ENCODE measurements around the gene DNAJC5. TPM values are rescaled to one million over a fixed set of nuclear protein-coding genes. Genes with fewer than 3 reads are reported as not detected.
A peak's percentile ranks its signal among the peaks of the same experiment; 100 is the strongest.

The DNAJC5 gene
- total and polyA plus RNA-seq, 7 donors, result 13.1 to 33.6 (median 20.9) TPM

- peaks cover 45% of the 10 kb centered on the region for H3K4me1 ChIP-seq
- intact Hi-C loops (cut with DNase I), result no loop called here
- H3K27me3 ChIP-seq (ENCODE audit: insufficient read depth in 3 of 3, low read length in 2 of 3), result no peaks in the 10 kb centered on the region
- H3K27ac ChIP-seq, result peak overlapping the region; percentile 96
- DNase-seq, result no peak
- 1% methylated on average over 15 of the region's 15 CpGs for WGBS, 3 donors
- peak overlapping the region; percentile 100 for H3K4me3 ChIP-seq
- peaks cover 0 to 21% of the 10 kb centered on the region in 2 donors for H3K36me3 ChIP-seq (ENCODE audit: insufficient read depth in 1 of 2, low read depth in 1 of 2)
- TF ChIP-seq, protein P1, sequence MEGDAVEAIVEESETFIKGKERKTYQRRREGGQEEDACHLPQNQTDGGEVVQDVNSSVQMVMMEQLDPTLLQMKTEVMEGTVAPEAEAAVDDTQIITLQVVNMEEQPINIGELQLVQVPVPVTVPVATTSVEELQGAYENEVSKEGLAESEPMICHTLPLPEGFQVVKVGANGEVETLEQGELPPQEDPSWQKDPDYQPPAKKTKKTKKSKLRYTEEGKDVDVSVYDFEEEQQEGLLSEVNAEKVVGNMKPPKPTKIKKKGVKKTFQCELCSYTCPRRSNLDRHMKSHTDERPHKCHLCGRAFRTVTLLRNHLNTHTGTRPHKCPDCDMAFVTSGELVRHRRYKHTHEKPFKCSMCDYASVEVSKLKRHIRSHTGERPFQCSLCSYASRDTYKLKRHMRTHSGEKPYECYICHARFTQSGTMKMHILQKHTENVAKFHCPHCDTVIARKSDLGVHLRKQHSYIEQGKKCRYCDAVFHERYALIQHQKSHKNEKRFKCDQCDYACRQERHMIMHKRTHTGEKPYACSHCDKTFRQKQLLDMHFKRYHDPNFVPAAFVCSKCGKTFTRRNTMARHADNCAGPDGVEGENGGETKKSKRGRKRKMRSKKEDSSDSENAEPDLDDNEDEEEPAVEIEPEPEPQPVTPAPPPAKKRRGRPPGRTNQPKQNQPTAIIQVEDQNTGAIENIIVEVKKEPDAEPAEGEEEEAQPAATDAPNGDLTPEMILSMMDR (IDR thresholded peaks at IDR 0.05), result no peak
- no peak for ATAC-seq
- no peaks in the 10 kb centered on the region for H3K9me3 ChIP-seq
Observed at GRCh38 chr20:63956664-63957003, 61.7 kb downstream of the DNAJC5 start.

DNA sequence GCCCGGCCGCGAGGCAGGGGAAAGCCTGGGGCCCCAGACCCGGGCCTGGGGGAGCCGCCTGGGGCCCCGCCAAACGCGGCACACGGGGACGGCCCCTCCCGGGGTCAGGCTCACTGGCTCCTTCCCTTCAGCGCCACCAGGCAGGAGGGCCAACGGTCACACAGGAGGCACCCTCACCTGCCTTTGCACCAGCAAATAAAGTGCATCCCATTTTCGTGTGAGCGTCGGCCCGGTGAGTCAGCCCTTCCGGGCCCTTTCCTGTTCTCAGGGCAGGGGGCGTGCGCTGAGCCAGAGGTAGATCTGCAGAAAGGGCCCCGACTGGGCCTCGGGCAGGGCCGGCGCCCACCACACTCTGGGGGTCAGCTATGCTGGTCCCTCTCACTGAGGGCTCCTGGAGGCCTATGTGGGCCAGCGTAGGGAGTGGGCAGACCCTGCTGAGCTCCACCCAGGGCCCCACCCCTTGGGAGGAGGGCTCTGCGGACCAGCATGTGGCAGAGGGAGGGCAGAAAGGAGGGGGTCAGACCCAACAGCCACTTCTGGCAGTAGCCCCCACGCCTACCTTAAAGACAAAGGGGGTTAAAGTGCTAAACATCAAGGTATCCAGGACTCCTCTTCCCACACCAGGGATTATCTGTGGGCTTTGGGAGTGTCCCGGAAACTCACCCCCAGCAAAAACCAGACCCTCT is 62.2 kb downstream of the DNAJC5 start:
- Histone ChIP-seq H3K9me3 (no peaks in the 10 kb centered on the region), H3K4me3 (peak overlapping the region; percentile 100), H3K36me3 (ENCODE audit: insufficient read depth in 1 of 2, low read depth in 1 of 2) (peaks cover 0 to 26% of the 10 kb centered on the region in 2 donors), H3K4me1 (peaks cover 40% of the 10 kb centered on the region), H3K27ac (peak overlapping the region; percentile 96), H3K27me3 (ENCODE audit: insufficient read depth in 3 of 3, low read length in 2 of 3) (no peaks in the 10 kb centered on the region)
- peak; percentile 52 to 66 (median 58) for ATAC-seq
- peak; percentile 74 to 82 for DNase-seq
- TF ChIP-seq, protein P1 (IDR thresholded peaks at IDR 0.05), result peak; percentile 13
- WGBS, 3 donors, result 3 to 4% (median 4%) methylated on average over 24 to 28 of the region's 28 CpGs
- intact Hi-C loops (cut with DNase I), result no loop called here

- Histone ChIP-seq H3K27me3 (ENCODE audit: insufficient read depth in 3 of 3, low read length in 2 of 3) (no peaks in the 10 kb centered on the region), H3K9me3 (no peaks in the 10 kb centered on the region), H3K36me3 (ENCODE audit: insufficient read depth in 1 of 2, low read depth in 1 of 2) (peaks cover 0 to 33% of the 10 kb centered on the region in 2 donors), H3K4me3 (peak overlapping the region; percentile 100), H3K4me1 (peaks cover 33% of the 10 kb centered on the region), H3K27ac (peak overlapping the region; percentile 96)
- ATAC-seq (no peak), DNase-seq (peak in 1 of 2 donors; percentile 67)
- intact Hi-C loops (cut with DNase I), result no loop called here
- 42 to 52% (median 45%) methylated on average over 13 of the region's 13 CpGs for WGBS, 3 donors
- TF ChIP-seq, protein P1 (IDR thresholded peaks at IDR 0.05), result no peak
Observed at GRCh38 chr20:63957690-63958441, 62.9 kb downstream of the DNAJC5 start.

GRCh38 chr20:63958471-63958870 is 63.5 kb downstream of the DNAJC5 start:
- intact Hi-C loops (cut with DNase I), result no loop called here
- Histone ChIP-seq H3K4me3 (no peak overlapping the region), H3K9me3 (no peaks in the 10 kb centered on the region), H3K36me3 (ENCODE audit: insufficient read depth in 1 of 2, low read depth in 1 of 2) (peaks cover 0 to 39% of the 10 kb centered on the region in 2 donors), H3K27ac (peak overlapping the region; percentile 96), H3K27me3 (ENCODE audit: insufficient read depth in 3 of 3, low read length in 2 of 3) (no peaks in the 10 kb centered on the region), H3K4me1 (peaks cover 29% of the 10 kb centered on the region)
- WGBS, 3 donors, result 58 to 70% (median 60%) methylated on average over 4 of the region's 4 CpGs
- DNase-seq (no peak), ATAC-seq (no peak)
- TF ChIP-seq, protein P1 (IDR thresholded peaks at IDR 0.05), result no peak

All from psoas muscle (tissue), 8 donors.